Renal pelvis (tissue), 4 donors: ENCODE measurements around the gene IL17RC. TPM values are rescaled to one million over a fixed set of nuclear protein-coding genes. Genes with fewer than 3 reads are reported as not detected.
"Not testable (repeated sequence)": the region's sequence is repeated elsewhere in the genome, so short reads cannot be mapped to it uniquely, and the experiment has no call there.

Source experiments
- DNase-seq: peaks from one replicate; pipeline ENCODE4 v3.0.0-alpha.2; 2013
- polyA plus RNA-seq, 3 donors: library from polyadenylated mRNA; unstranded; fragments of 120-200 nt; gene quantifications; one replicate each; pipeline ENCODE4 v1.2.1, GENCODE V29; 2013; ENCODE audit not compliant: insufficient read length in 3 of 3

Gene IL17RC
- polyA plus RNA-seq, 3 donors, result 32.8 to 44.8 (median 39.9) TPM

DNA sequence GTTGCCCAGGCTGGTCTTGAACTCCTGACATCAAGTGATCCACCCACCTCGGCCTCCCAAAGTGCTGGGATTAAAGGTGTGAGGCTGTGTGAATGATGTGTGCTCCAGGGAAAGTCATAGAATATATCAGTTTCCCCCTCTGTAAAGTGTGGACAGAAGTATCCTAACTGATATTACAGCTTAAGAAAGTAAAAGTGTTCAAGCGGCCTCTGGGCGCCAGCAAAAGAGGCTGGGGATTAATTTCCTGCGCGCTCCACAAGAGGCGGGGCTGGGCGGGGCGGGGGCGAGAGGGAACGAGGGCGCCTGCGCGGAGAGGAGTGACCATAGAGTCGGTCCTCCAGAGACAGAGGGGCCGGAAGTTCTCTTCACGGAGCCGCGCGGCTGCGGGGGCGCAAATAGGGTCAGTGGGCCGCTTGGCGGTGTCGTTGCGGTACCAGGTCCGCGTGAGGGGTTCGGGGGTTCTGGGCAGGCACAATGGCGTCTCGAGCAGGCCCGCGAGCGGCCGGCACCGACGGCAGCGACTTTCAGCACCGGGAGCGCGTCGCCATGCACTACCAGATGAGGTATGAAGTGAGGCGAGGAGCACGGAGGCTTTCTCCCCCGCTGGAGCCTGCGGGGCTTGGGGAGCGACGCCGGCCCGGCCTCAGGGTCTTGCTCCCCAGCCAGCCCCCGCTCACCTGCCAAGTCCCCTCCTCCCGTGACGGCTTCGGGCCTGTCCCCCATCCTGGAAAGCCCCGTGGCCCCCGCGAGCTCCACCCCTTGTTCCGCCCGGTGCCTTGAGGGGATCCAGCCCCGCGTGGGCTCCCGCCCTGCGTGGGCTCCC, 26.4 kb upstream of the IL17RC start, which contains the start of gene JAGN1:
Gene JAGN1 (plus strand): TSS at position 362 of the 823 bp plus-strand sequence. CDS start 113 bp downstream, at position 475.
- DNase-seq, result peak; percentile 89

DNA sequence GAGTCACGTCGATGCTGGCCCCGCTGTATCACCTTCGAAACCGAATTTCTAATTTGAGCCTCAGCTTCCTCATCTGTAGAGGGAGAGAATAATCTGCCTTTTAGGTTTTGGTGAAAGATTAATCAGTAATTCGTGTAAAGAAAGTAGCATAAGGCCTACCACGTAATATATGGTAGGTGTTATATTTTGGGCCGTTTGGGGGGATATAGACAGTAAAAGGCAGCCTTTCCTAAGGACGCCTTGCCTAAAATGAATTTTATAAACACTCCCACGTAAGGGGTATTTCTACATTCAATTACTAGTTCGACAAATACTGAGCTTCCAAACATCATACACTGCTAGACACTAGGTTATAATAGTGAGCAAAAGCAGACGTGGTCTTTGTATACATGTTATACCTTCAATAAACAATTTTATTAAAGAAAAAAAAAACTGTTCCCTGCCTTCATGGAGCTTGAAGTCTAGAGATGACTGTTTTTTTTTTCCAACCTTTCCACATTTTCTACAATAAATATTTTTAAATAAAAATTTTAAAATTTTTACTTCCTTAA, 25.8 kb upstream of the IL17RC start:
- DNase-seq, result no peak

- DNase-seq, result no peak
Measured at GRCh38 chr3:9893739-9894138, 23.2 kb upstream of the IL17RC start.

DNA sequence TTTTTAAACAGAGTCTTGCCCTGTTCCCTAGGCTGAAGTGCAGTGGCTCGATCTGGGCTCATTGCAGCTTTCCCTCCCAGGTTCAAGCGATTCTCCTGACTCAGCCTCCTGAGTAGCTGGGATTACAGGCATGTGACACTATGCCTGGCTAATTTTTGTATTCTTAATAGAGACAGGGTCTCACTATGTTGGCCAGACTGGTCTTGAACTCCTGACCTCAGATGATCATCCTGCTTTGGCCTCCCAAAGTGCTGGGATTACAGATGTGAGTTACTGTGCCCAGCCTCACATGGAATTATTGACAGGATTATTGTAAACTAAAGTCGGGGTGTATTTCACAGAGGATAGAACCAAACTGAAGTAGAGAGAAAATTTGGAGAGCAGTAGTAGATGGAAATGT, 21.2 kb upstream of the IL17RC start:
- not testable (repeated sequence) for DNase-seq

DNA sequence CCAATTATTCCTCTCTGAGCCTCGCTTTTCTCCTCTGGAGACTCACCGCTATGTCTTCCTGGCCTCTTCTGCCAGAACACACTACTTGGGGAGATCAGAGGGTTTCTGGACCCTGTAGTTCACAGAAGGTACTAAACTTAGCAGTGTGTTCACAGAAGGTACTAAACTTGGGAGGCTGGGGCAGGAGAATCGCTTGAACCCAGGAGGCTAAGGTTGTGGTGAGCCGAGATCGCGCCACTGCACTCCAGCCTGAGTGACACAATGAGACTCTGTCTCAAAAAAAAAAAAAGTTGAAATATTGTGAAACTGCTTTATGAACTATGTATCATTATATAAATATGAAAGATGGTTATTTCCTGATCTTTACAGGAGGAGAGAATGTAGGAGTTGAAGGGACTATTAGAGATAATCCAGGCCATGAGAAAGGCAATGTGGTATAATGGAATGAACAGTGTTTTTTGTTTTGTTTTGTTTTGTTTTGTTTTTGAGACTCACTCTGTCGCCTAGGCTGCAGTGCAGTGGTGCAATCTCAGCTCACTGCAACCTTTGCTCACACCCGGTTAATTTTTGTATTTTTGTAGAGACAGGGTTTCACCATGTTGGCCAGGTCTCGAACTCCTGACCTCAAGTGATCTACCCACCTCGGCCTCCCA, 20.0 kb upstream of the IL17RC start:
- DNase-seq, result not testable (repeated sequence)

GRCh38 chr3:9897408-9898372, 19.2 kb upstream of the IL17RC start:
- DNase-seq, result peak; percentile 68

GRCh38 chr3:9898467-9899241, 18.2 kb upstream of the IL17RC start:
- DNase-seq, result no peak

DNA sequence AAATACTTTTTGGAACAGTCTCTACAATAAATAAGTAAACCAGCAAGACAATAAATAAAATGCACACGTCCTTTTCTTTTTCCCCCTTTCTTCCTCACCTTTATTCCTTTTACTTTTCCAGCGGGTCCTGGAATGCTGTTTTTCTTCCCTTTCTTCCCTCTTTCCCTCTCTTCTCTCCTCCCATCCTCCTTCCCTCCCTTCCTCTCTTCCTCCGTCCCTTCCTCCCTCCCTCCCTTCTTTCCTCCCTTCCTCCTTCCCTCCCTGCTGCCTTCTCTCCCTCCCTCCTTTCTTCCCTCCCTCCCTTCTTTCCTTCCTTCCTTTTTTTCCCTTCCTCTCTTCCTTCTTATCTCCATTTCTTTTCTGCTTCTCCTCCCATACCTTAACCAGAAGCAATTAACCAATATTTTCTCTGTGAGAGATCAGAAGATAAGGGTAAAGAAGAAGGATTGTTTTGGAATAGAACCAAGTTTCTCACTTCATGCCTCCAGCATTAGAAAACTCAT, 17.6 kb upstream of the IL17RC start:
- no peak for DNase-seq

DNA sequence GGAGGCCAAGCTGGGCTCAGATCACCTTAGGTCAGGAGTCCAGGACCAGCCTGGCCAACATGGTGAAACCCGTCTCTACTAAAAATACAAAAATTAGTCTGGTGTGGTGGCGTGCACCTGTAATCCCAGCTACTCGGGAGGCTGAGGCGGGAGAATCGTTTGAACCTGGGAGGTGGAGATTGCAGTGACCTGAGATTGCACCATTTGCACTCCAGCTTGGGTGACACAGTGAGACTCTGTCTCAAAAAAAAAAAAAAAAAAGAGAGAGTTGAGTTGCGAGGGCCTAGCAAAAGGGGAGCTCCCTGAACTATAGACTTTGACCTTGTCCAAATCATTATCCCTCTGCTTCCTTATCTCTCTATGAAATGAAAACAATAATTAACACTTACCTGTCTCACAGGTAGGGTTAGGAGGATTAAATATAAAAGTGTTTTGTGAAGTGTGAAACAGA, 15.9 kb upstream of the IL17RC start:
- not testable (repeated sequence) for DNase-seq

GRCh38 chr3:9901967-9902366, 14.9 kb upstream of the IL17RC start:
- no peak for DNase-seq

DNA sequence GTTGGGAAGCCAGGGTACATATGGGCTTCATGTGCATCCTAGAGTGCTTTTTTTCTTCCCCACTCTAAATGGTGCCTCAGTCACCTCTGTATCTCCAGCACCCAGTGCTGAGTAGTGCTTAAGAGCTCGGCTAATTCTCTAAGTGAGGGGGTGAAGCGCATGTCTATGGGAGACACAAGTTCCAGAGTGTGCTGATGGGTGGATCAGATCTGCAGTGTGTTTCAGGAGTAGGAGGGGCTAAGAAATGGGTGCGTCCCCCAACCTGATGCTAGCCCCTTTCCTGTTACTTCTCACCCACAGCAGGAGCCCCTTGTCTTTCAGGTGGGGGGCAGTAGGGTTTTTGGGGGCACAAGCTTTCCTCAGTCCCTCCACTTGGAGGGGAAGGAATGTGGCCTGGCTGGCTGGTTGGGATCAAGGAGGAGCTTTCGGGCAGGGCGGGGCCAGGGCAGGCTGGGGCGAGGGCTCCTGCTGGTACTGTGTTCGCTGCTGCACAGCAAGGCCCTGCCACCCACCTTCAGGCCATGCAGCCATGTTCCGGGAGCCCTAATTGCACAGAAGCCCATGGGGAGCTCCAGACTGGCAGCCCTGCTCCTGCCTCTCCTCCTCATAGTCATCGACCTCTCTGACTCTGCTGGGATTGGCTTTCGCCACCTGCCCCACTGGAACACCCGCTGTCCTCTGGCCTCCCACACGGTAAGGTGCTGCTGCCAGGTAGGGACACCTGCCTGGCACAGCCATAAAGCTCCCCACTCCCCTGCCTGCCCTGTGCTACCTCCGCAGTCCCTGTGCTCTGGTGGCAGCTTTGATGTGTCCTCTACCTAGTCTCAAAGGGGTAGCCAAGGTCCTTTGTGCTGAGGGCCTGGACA, 14.3 kb upstream of the IL17RC start, which contains the start of gene IL17RE:
Gene IL17RE (plus strand): TSS at position 477 of the 866 bp plus-strand sequence. CDS start 85 bp downstream, at position 562.
- DNase-seq, result no peak

GRCh38 chr3:9903238-9903624, 13.7 kb upstream of the IL17RC start:
- DNase-seq, result no peak

DNA sequence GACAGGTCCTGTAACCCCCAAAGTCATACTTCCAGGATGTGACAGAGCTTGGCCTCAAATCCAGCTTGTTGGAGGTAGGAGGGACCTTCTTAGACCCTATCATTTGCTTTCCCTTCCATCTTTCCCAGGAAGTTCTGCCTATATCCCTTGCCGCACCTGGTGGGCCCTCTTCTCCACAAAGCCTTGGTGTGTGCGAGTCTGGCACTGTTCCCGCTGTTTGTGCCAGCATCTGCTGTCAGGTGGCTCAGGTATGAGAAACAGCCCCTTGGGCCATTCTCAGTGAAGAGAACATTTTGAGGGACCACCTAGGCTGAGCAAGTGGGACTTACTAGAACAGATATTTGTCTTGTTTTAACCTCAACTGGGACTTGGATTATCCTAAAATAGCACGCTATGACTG, 13.0 kb upstream of the IL17RC start:
- DNase-seq, result no peak

GRCh38 chr3:9906480-9906879, 10.4 kb upstream of the IL17RC start:
- DNase-seq, result no peak

- no peak for DNase-seq
Measured at GRCh38 chr3:9908286-9908685, 8.6 kb upstream of the IL17RC start.

GRCh38 chr3:9909221-9910013, 7.5 kb upstream of the IL17RC start:
- DNase-seq, result no peak

DNA sequence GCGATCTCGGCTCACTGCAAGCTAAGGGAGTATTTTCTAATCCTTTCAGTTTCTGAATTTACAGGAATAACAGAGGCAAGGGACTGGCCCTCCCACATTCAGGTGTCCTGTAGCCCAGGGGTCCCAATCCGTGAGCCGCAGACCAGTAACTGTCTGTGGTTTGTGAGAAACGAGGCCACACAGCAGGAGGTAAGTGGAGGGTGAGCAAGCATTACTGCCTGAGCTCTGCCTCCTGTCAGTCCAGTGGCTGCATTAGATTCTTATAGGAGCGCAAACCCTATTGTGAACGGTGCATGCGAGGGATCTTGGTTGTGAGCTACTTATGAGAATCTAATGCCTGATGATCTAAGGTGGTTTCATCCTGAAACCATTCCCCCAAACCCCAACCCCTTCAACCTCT, 5.0 kb upstream of the IL17RC start:
- no peak for DNase-seq

- DNase-seq, result no peak
Measured at GRCh38 chr3:9912294-9912935, 4.5 kb upstream of the IL17RC start.
